Thyroid gland (tissue), 4 donors: Measurements from ENCODE around the gene GALNS. TPM values are rescaled to one million over a fixed set of nuclear protein-coding genes. Genes with fewer than 3 reads are reported as not detected.
"Not testable (repeated sequence)": the region's sequence is repeated elsewhere in the genome, so short reads cannot be mapped to it uniquely, and the experiment has no call there.

ENCODE experiments used
- DNase-seq, 2 donors: peaks; one replicate each; pipeline ENCODE4 v3.0.0-alpha.2; 2019
- H3K27ac ChIP-seq, 3 donors: fragments of 200-600 bp; sonication (generic); 1 replicate in 2 of 3; 2 replicates in 1 of 3; pipeline ENCODE4 v1.5.1; 2016 to 2019; ENCODE audit warnings: mild to moderate bottlenecking in 1 of 3, moderate library complexity in 1 of 3
- H3K27me3 ChIP-seq: fragments of 200-600 bp; sonication (generic); one replicate; pipeline ENCODE4 v1.5.1; 2019
- H3K36me3 ChIP-seq, 2 donors: fragments of 200-600 bp; sonication (generic); one replicate each; pipeline ENCODE4 v1.5.1; 2016 to 2019
- H3K4me1 ChIP-seq, 2 donors: fragments of 200-600 bp; sonication (generic); one replicate each; pipeline ENCODE4 v1.5.1; 2017 to 2019
- H3K4me3 ChIP-seq, 3 donors: fragments of 200-600 bp; sonication (generic); replicated peaks in 1 of 3; 1 replicate in 2 of 3; 2 replicates in 1 of 3; pipeline ENCODE4 v1.5.1; 2016; ENCODE audit warnings: mild to moderate bottlenecking in 1 of 3
- H3K9me3 ChIP-seq: fragments of 200-600 bp; sonication (generic); one replicate; pipeline ENCODE4 v1.5.1; 2017
- POLR2A ChIP-seq, 2 donors: fragments of 450-650 bp; IDR thresholded peaks; one replicate each; pipeline ENCODE4 v1.6.1; 2017; ENCODE audit warnings: antibody characterized with exemption in 2 of 2, mild to moderate bottlenecking in 2 of 2, moderate library complexity in 1 of 2
- WGBS, 2 donors: methylation state at CpG; one replicate each; pipeline ENCODE4 v1.1.5; 2017; 5-methylcytosine and 5-hydroxymethylcytosine counted together
- intact Hi-C: fragments of 100-400 bp; cut with DNase I; formaldehyde crosslinking; loops from one replicate; pipeline ENCODE4 v1.15.1; 2023
- total RNA-seq, 4 donors: library from RNA; depleted of rRNA; stranded (reverse); fragments of >200 nt; gene quantifications; one replicate each; pipeline ENCODE4 v1.2.3, GENCODE V29; 2016
- TF ChIP-seq, protein P1 (sequence below), 6 experiments: fragments of 200-600 bp in 3 of 6; fragments of 450-650 bp in 3 of 6; sonication (generic) in 3 of 6; IDR thresholded peaks; one replicate each; pipeline ENCODE4 v1.5.1; 2016 to 2019; ENCODE audit warnings: antibody characterized with exemption in 6 of 6, mild to moderate bottlenecking in 2 of 6, inconsistent platforms in 1 of 6, moderate library complexity in 1 of 6

Gene GALNS
- total RNA-seq, 4 donors from 2014 or later, result 14.4 to 41.9 (median 33.0) TPM

DNA sequence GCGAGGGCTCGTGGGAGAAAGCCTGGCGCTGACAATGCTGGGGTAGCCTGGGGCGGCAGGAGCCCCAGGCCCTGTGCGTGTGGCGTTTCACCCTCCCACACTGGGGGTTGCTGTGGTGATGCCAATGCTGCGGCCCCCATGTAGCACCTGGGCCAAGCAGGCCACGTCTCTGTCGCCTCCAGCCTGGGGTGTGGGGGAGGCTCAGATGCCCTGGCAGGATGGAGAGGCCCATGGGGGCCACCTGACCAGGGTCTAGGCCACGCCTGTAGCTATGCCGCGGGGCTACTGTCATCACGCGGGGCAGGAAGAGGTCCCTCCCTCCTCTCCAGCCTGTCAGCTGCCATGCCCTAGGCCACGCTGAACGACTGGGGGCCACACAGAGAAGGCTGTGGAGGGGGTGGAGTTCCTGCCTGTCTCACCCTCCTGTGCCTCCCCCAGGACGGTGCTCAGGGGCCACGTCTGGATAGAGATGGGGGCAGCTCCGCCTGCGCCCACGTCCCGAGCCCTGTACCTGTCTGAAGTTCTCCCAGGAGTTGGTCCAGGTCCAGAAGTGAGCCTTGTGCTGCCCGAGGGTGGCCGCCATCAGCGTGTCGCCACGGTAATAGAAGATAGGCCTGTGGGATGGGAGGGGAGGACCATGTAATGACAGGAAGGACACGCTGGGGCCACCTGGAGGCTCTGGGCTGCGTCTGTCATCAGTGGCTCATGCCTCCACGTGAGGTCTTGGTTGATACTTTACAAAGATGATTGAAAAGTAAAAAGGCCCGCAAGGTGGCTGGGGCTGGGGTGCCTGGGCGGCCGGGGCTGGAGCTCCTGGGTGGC is 32.3 kb downstream of the GALNS start:
- Histone ChIP-seq H3K4me3 (no peak overlapping the region), H3K27ac (no peak overlapping the region), H3K9me3 (no peaks in the 10 kb centered on the region), H3K36me3 (no peaks in the 10 kb centered on the region), H3K4me1 (no peaks in the 10 kb centered on the region), H3K27me3 (no peaks in the 10 kb centered on the region)
- intact Hi-C loops, result no loop called here
- TF ChIP-seq POLR2A (IDR thresholded peaks at IDR 0.05), result no peak
- TF ChIP-seq, protein P1, sequence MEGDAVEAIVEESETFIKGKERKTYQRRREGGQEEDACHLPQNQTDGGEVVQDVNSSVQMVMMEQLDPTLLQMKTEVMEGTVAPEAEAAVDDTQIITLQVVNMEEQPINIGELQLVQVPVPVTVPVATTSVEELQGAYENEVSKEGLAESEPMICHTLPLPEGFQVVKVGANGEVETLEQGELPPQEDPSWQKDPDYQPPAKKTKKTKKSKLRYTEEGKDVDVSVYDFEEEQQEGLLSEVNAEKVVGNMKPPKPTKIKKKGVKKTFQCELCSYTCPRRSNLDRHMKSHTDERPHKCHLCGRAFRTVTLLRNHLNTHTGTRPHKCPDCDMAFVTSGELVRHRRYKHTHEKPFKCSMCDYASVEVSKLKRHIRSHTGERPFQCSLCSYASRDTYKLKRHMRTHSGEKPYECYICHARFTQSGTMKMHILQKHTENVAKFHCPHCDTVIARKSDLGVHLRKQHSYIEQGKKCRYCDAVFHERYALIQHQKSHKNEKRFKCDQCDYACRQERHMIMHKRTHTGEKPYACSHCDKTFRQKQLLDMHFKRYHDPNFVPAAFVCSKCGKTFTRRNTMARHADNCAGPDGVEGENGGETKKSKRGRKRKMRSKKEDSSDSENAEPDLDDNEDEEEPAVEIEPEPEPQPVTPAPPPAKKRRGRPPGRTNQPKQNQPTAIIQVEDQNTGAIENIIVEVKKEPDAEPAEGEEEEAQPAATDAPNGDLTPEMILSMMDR (IDR thresholded peaks at IDR 0.05), result no peak
- DNase-seq, result no peak
- 89 to 91% methylated on average over 22 to 31 of the region's 33 CpGs for WGBS, 2 donors

- H3K9me3 ChIP-seq, H3K27me3 ChIP-seq, H3K27ac ChIP-seq, H3K4me3 ChIP-seq, intact Hi-C loops, H3K4me1 ChIP-seq, DNase-seq, H3K36me3 ChIP-seq: not testable (repeated sequence)
- 96 to 99% methylated on average over 7 to 10 of the region's 31 CpGs for WGBS, 2 donors
These were observed 33.1 kb downstream of the GALNS start for GRCh38 chr16:88823646-88824045.

GRCh38 chr16:88822281-88823040 is 34.3 kb downstream of the GALNS start:
- no peaks in the 10 kb centered on the region for H3K9me3 ChIP-seq
- WGBS, 2 donors, result 95 to 98% methylated on average over 8 to 15 of the region's 24 CpGs
- no peaks in the 10 kb centered on the region for H3K27me3 ChIP-seq
- no peaks in the 10 kb centered on the region for H3K36me3 ChIP-seq
- no peak overlapping the region for H3K27ac ChIP-seq
- intact Hi-C loops, result no loop called here
- no peaks in the 10 kb centered on the region for H3K4me1 ChIP-seq
- DNase-seq, result no peak
- no peak overlapping the region for H3K4me3 ChIP-seq
- TF ChIP-seq, protein P1 (IDR thresholded peaks at IDR 0.05), result no peak
- TF ChIP-seq POLR2A (IDR thresholded peaks at IDR 0.05), result no peak

- H3K27me3 ChIP-seq, result no peaks in the 10 kb centered on the region
- no peak overlapping the region for H3K27ac ChIP-seq
- TF ChIP-seq, protein P1 (IDR thresholded peaks at IDR 0.05), result no peak
- no peak for TF ChIP-seq POLR2A (IDR thresholded peaks at IDR 0.05)
- no peaks in the 10 kb centered on the region for H3K9me3 ChIP-seq
- no peaks in the 10 kb centered on the region for H3K4me1 ChIP-seq
- no peak for DNase-seq
- WGBS, 2 donors, result 87 to 94% methylated on average over 5 to 16 of the region's 22 CpGs
- H3K36me3 ChIP-seq, result no peaks in the 10 kb centered on the region
- H3K4me3 ChIP-seq, result no peak overlapping the region
- intact Hi-C loops, result no loop called here
These were observed 35.4 kb downstream of the GALNS start for GRCh38 chr16:88821168-88821850.

DNA sequence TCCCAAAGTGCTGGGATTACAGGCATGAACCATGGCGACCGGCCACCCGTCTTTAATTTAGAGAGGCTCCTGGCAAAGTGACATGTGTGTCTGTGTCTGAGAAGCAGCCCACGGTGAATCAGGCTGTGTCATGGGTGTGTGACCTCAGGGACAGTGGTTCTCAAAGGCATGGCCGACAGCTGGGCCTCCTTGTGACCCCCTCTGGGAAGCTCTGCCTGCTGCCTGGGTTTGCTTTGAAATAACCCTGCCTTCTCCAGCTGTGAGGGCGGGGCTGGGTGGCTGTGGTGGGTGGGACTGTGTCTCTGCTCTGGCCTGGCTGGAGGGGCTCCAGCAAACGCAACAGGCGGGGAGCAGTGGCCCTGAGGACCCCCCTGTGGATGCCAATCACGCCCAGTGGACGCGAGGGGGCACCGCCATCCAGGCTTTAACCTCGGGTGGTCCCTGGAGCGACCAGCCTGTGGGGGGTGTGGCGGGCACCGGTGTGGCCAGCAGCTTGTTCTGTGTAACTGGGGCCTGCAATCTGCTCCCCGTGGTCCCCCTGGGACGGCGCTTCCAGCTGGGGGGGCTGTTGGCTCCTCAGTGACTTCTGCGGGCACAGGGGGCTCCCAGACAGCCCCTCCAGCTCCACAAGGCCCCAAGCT is 36.2 kb downstream of the GALNS start:
- intact Hi-C loops, result no loop called here
- H3K4me3 ChIP-seq, result no peak overlapping the region
- H3K27me3 ChIP-seq, result no peaks in the 10 kb centered on the region
- DNase-seq, result no peak
- H3K9me3 ChIP-seq, result no peaks in the 10 kb centered on the region
- no peaks in the 10 kb centered on the region for H3K4me1 ChIP-seq
- no peaks in the 10 kb centered on the region for H3K36me3 ChIP-seq
- H3K27ac ChIP-seq, result no peak overlapping the region
- 86 to 93% methylated on average over 7 to 12 of the region's 20 CpGs for WGBS, 2 donors
- no peak for TF ChIP-seq POLR2A (IDR thresholded peaks at IDR 0.05)
- TF ChIP-seq, protein P1 (IDR thresholded peaks at IDR 0.05), result no peak
